Activated CD4-positive, alpha-beta T cell treated with anti-CD3 and anti-CD28 coated beads, Interleukin-2, amount 50 U/mL, for 4 hours (primary cell): ENCODE measurements around the gene MED27.

Experiments used
- DNase-seq, 2 experiments: peaks; one replicate each; pipeline ENCODE4 v3.0.0-alpha.2; 2020

The MED27 gene

DNA sequence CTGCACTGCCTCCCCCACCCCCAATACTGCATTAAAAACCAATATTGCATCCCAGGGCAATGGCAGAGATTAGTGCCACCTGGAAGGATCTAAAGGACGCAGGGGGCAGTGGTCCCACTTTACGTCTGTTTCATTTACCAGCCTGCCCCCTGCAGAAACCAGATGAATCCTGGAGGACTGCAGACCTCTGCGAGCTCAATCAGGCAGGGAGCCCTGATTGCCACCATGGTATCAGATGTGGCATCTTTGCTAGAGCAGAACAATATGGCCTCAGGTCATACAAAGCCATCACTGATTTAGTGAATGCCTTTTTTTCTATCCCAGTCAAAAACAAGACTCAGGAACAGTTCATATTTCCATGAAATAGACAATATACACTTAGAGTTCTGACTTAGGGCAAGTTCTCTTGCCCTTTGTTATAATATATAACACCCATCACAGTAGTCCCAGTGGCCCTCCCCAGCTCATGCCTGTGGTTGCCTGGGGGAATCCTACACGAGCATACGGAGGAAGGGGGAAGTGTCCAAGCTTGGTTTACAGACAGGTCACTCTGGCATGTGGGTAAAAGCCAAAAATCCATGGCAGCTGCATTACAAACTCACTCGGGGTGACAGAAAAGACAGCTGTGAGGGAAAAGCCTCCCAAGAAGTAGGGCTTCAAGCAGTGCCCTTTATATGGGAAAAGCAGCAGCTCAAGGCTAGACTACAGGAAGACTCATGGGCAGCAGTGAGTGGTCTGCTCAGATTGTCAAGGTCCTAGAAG, 85.1 kb downstream of the MED27 start:
- DNase-seq = no peak

DNA sequence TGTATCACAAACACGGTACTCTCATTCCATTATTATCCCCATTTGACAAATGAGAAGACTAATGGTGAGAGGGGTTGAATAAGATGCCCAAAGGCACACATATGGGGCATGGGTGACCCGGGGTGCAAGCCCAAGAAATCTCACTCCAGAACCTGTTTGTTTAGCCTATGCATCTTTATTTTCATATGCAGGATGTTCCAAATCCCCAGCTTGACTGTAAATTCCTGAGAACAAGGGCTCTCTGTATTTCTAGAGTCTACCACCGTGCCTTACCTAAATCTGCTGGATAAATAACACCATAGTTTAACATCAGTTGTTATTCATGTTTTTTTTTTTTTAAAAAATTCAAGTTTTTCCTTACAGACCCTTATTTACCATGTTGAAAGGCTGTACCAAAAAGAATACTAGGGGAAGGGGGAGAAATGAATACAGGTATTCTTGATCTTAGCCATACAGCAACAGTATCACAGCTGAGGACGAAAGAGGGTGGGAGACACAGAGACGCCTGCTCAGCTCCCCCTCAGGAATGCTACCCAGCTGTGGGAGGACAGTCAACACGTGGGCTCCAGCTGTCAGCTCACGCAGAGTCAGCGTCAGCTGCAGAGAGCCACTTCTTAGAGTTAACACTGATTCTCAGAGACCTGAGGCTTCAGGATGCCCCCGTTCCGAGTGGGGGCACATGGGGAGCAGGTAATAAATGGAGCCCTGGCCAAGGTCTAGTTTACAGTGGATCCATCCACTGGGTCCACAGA, 86.6 kb downstream of the MED27 start:
- no peak for DNase-seq

DNA sequence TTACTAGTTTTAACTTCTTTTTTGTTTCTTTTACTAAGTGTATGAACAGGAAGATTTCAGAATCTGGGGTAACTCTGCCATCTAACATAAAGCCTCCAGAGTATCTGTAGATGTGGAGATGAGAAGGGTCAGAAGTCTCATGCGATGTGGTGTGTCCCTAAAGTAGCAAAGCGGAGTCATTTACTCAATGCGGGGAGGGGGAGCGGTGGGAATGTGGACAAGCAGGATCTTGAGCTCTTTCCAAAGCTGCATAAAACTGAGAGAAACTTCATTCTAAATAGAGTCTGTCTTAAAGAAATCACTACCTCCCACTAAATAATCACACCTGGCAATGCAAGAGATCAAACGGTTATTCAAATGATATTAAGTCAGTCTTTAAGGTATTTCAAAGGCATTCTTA, 92.4 kb downstream of the MED27 start:
- DNase-seq = no peak

DNA sequence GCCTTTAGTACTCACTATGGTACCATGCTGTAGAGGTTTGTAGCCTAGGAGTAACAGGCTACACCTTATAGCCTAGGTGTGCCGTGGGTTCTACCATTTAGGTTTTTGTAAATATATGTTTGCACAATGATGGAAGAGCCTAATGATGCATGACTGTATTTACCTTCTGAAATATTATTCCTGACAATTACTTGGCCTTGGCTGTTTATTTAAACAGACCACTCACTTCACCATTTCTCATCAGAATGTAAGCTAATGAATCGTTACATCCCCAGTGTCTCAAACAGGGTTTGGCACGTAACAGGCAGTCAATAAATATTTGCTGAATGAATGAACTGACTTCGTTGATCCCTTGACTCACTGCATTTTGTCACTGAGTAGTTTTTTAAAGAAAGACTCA, 93.1 kb downstream of the MED27 start:
- DNase-seq = no peak

DNA sequence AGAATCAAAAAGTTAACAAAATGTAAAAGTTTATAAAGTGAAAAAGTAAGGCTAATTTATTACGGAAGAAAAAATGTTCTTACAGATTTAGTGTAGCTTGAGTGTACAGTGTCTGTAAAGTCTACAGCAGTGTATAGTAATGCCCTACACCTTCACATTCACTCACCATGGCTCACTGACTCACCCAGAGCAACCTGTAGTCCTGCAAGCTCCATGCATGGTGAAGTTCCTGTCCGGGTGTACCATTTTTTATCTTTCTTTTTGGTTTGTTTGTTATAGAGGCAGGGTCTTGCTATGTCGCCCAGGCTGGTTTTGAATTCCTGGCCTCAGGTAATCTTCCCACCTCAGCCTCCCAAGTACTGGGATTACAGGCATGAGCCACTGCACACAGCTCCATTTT, 93.6 kb downstream of the MED27 start:
- no peak for DNase-seq

DNA sequence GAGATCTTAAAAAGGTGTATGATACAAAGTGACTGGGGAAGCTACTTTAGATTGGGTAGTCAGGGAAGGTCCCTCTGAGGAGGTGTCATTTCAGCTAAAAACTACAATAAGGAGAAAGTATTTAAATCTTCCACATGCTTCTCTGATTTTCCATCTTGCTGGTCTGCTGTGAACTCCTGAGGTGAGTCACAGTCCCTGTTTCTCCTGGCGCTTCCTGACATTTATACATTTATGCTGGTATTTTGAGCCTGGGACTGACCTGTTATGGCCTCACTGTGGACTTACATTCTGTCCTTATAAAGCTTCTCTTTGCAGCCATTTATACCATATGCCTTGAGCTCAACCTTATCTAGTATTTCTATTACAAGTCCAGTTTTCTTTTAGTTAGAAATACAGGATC, 95.1 kb downstream of the MED27 start:
- DNase-seq = no peak

DNA sequence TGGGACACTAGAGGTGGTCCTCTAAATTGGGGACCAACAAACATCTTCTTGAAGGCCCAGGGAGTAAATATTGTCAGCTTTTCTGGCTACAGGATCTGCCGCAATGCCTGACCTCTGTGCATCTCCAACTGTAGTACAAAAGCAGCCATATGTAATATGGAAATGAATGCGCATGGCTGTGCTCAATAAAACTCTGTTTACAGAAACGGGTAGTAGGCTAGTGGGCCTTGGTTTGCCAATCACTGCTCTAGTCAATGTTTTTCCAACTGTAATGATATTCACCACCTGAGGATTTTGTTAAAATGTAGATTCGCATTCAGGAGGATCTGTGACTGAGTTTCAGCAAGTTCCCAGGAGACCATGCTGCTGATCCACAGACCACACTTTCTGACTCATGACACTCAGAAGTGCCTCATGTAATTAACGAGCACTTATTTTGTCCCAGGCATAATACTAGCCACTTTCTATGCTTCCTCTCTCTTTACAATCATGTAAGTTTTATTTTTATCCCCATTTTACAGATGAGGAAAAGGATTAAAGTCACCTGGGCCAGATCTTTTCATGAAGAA, 96.9 kb downstream of the MED27 start:
- DNase-seq = no peak

DNA sequence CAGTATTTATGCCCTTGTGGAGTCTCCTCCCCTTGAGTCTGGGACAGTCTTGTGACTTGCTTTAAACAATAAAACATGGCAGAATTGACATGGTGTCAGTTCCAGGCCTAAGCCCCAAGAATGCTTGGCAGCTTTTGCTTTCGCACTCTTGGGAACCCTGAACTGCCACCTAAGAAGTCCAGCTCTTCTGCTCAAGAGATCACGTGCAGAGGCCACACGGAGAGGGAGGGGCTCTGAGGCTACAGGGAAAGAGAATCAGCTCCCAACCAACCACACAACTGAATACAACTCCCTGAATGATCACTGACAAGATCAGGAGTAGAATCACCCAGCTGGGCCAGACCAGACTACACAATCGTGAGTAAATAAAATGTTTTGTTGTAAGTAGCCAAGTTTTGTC, 97.6 kb downstream of the MED27 start:
- no peak for DNase-seq

DNA sequence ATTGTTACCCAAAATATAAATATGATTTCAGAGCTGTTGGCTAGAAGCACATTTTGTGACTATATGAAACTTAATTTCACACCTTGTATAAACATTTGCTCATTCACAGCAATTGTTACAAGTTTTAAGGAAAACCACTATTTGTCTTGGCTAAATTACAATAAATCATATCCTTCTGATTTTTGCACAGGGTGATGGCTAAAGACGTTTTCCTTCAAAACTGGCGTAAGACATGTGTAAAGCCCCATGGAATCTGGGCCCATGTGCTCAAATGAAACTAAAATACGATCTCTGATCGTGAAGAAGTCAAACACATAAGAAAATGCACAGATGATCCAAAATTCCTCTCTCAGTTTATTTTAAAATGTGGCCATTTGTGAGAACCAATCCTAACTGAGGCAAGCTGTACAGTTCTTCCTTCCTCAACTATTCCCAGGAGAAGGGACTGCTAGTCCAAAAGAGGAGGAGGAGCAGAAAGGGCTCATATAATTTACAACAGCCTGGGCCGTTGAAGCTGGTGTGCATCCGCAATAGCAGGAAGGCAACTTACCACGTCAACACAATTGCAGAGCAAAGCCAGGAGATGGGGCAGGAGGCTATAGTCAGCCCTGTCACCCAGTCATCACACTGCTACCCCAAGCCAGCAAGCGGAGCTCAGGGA, 98.4 kb downstream of the MED27 start:
- no peak for DNase-seq

DNA sequence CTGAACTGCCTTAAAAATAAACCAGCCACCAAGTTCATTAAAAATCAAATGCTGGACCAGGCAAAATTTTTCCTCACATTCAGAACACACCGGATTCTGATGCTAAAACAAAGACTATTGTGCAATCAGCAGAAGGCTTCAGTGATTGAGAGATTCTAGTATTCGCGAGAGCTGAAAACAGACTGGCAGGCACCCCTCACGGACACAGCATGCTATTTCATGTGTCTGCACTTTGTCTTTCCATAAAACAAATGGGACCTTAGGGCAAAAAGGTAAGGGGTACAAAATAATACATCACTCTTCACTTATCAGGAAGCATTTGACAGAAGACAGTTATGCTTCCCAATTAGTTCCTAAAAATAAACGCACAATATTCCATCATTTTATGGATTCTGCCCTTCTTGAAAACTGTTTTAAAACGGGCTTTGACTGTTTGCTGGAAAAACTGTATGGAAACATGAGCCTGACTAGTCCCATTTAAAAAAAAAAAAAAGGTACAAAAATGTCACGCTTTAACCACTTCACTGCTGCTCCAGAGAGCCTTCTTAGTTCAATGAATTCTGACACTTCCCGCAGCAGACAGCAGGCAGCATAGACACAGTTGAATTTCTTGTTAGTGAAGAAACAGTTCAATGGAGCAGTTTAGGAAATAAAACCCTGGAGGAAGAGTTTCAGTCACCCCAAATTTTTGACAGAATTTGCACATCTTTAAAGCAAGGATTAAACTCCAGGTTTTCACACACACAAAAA, 99.2 kb downstream of the MED27 start:
- DNase-seq = no peak

DNA sequence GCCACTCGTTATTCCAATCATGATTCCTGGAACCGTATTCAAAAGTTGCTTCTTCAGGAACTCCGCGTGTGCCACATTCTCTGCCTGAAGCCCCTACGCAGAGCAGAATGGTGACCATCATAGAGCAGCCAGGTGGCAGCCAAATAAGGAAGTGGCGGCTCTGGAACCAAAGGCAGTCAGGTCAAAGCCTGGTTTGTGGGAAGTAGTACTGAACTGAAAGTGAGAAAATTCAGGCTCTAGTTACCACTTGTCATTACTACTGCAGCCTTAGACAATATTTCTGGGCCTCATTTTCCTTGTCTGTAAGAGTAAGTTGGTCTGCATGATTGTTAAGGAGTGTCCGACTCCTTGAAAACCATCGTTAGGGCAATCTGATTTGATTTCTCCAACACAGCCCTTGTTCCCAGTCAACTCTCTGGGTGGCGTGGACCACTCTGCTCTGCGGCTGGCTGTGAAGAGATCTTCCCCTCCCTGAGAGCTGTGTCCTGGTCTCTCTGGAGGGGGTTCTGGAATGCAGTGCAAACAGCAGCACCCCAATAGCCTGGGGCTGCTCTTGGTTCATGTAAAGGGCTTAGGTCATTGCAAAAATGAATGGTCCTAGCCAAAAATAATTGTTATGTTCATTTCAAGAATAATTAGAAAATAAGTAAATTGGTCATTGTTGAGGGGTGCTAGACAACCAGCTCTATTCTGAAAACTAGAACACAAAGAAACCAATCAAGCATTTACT, 102.4 kb downstream of the MED27 start:
- no peak for DNase-seq

DNA sequence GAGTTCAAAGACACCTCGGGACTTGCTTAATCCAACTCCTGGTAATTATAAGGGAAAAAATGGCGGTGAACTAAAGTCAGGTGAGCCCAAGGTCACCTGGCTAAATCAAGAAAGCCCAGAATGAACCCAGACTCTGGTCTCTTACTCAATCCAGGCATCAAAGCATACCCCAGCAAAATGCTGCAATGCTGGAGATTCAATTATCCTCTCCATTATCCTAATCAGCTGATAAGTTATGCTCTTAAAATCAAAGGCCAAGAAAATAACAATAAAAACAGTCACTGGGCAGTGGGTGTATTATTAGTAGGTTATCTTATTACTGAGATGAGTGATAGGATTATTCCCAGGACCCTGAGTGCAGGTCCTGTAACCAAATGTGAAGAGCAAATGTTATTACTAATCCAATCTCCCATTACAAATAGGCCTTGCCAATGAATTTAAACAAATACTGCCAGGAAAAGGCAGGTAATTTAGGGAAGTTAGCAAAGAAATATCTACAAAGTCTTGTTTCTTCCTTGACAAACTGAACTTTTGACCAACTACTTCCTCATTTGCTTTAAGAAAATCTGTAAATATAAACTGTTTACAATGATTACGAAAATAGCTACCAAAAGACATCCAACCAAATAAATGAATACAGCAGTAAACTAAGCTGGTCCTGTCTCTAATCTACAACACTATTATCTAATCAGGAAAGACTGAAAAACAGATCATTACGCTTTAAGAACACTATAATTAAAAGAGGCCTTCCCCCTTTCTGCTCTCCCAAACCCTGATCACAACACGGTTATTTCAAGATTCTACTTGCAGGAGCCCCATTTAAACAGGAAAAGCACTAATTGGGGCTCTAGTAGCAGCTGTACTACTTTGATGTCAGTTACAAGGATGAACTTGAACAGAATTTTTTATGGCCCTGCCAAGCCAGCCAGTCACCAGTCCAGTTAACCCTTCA, 103.2 kb downstream of the MED27 start:
- DNase-seq = no peak

DNA sequence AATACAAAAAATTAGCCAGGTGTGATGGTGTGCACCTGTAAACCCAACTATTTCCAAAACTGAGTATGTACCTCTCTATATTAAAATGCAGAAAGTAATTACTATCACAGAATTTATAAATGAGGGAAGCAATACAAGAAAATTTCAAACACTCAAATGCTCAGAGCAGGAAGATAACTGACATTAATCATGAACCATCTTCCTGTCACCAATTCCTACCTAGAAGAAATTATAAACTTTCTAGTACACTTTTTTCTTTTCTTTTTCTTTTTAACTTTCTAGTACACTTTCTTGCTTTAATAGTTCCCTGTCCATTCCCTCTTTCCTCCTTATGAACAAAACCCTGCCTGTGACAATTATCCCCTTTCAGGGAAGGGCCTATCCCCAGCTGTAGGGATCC, 106.8 kb downstream of the MED27 start:
- DNase-seq = no peak

DNA sequence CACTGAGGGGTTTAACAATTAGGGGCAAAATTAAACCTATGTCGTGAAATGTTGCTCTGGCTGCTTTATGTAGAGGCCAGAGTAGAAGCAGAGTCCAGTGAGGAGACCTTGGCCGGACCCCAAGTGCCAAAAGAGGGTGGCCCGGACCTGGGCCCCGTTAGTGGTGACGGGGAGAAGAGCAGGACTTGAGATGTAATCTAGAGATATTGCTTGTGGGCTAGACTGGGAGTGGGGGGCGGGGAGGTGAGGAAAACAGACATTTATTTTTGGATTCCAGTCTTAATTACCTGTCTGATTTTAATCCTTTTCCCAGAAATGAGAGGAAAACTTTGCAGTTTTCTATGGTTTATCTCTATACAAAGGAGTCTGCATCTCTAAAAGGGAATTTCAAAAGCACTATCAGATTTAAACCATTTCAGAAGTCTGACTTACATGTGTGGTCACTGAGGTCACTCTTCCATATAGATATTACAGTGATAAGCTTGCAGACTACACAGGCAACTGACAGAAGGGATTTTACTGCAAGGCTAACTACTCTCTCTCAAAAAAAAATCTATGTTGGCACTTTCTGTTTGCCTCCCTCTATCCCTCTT, 108.1 kb downstream of the MED27 start:
- no peak for DNase-seq

DNA sequence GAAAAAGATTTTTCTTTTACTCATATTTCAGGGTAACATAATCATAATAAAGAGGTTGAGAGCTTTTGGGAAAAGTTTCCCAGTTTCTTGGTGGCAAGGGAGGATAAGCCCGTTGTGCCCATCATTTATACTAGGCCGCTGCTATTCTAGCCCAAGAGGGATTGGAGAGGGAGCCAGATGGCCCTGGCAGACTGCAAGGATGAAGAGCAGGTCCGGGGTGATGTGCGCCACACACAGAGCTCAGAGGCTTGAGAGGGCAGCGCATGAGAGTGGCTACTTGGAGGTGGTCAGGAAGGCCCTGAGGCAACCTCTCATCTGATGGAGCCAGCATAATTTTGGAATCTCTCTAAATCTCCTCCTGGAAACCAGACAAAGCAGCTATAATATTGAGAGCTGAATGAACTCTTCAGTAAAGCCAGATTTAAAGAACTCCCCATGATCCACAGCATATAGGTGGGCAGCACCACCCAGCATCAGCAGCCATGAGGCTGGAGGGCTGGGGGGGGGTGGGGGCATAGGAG, 110.1 kb downstream of the MED27 start:
- no peak for DNase-seq

DNA sequence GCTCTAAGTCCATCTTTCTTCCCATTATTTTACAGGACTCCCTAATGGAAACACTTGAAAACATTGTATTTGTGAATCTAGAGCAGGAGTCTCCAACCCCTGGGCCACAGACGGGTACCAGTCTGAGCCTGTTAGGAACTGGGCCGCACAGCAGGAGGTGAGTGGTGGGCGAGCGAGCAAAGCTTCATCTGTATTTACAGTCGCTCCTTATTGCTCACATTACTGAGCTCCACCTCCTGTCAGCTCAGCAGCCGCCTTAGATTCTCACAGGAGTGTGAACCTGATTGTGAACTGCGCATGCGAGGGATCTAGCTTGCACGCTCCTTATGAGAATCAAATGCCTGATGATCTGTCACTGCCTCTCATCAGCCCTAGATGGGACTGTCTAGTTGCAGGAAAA, 111.0 kb downstream of the MED27 start:
- DNase-seq = no peak

DNA sequence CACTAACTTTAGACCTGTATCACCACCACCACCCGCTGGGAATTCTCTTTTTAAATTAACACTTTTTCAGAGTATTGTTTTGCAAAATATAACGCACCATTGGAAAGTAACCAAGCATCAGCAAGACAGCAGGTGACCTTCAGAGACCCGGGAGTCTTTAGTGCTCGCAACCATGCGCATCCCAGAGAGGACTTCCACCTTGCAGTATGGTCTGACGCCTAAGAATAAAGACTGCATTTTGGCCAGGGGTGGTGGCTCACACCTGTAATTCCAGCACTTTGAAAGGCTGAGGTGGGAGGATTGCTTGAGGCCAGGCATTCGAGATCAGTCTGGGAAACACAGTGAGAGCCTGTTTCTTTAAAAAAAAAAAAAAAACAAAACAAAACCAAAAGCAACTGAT, 113.8 kb downstream of the MED27 start:
- DNase-seq = no peak

DNA sequence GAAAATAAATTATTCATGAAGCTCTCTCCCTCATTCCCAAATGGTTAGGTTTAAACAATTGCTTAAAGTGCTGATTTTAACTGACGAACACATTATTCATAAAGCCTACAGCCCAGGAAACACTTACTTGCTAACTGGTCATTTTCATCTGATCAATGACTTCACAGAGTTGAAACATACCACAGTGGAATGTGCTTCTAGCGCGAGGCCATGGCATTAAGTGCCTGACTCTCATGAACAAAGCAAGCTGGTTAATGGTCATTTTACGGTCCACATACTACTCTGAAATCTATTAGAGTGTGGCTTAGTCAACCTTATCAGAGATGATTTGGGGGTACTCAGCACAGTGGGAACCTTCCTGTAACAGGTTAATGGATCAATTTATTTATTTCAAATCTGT, 114.6 kb downstream of the MED27 start:
- DNase-seq = no peak

DNA sequence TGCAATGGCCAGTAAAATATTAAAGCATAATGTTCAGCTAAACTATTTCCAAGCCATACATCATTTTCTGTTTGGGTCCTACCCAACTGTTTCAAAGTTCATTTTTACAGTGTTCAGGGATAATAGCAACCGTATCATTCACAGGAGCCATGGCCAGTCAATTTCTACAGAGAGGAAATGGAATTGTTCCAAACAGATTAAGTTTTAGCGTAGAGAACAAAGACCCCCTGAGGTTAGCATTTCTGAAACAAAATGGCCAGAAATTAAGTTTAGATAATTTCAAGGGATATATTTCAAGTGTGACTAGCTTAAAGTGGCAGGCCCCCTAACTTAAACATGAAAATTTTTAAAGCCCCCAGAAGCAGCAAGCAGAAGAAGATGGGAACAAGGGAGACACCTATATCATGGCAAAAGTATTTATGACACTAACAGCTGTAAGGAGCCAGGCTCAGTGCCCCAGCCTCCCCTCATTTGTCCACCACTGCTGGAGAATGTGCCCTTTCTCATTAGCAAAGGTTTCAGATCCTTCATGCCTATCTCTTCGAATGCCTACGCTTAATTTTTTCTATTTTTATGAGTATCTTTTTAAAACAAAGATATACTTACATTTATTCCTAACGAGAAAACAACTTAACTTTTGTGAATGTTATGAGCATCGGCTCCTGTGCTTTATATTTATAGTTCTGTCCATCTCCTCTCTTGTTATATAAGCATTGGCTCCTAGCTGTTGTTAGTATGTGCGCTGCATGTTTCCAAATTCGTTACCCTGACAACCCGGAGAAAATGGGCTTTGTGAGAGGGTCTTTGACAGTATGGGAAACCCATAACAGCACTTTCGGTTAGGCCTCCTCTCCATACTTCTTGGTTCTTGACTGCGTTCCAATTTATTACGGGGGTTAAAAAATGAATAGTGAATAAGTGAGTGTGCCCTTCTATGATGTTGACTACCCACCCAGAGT, 116.3 kb downstream of the MED27 start:
- no peak for DNase-seq
